ENCODE measurements around the gene CDKN2B-AS1. TPM values are rescaled to one million over a fixed set of nuclear protein-coding genes. Genes with fewer than 3 reads are reported as not detected.
"Not testable (repeated sequence)": the region's sequence is repeated elsewhere in the genome, so short reads cannot be mapped to it uniquely, and the experiment has no call there.

CDKN2B-AS1 gene
- total RNA-seq (2.2 TPM), polyA plus RNA-seq (0.22 TPM)

DNA sequence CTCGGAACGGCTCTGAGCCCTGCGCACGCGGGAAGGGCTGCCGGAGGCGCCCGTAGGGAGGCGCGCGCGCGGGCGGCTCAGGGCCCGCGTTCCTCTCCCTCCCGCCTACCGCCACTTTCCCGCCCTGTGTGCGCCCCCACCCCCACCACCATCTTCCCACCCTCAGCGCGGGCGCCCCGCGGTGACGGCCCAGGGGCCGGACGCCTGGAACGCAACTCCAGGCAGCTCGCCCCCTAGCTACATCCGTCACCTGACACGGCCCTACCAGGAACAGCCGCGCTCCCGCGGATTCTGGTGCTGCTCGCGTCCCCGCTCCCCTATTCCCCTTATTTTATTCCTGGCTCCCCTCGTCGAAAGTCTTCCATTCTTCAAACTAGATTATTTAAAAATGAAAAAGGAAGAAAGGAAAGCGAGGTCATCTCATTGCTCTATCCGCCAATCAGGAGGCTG is at the start of gene CDKN2B-AS1:
CDKN2B-AS1 (plus strand) TSS at position 236 of the 450 bp plus-strand sequence.
- under 1% methylated on average over 43 of the region's 43 CpGs for WGBS
- Histone ChIP-seq H3K4me1 (ENCODE audit: insufficient read depth) (no peaks in the 10 kb centered on the region), H3K36me3 (ENCODE audit: insufficient read depth) (no peaks in the 10 kb centered on the region), H3K4me3 (ENCODE audit: low read depth, low read length) (peak within 1 kb of the TSS; percentile 87), H3K27ac (ENCODE audit: low read depth) (peak within 1 kb of the TSS; percentile 85)
- DNase-seq (ENCODE audit: extremely low spot score): no peak

DNA sequence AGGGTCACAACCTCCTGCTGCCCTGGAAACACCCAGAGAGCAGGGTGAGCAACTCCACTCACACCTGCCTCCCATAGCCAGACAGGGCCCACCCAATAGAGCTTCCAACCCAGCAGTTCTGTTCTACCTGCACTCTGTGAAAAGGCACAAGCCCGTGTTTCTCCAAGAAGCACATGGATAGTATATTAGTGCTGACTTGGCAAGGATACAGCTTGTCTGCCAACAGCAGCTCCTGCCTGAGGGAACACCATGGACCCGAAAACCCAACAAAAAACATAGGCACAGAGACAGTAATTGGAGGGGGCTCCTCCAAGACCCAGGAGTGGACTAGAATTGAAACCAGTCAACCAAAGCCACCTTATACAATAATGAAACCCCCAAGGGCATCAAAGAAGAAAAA is 49.0 kb upstream of the CDKN2B-AS1 start:
- no peak for DNase-seq (ENCODE audit: extremely low spot score)
- H3K27ac ChIP-seq (ENCODE audit: low read depth): no peak overlapping the region
- 89% methylated on average over 2 of the region's 2 CpGs for WGBS
- no peaks in the 10 kb centered on the region for H3K4me1 ChIP-seq (ENCODE audit: insufficient read depth)
- H3K36me3 ChIP-seq (ENCODE audit: insufficient read depth): no peaks in the 10 kb centered on the region
- H3K4me3 ChIP-seq (ENCODE audit: low read depth, low read length): no peak overlapping the region

DNA sequence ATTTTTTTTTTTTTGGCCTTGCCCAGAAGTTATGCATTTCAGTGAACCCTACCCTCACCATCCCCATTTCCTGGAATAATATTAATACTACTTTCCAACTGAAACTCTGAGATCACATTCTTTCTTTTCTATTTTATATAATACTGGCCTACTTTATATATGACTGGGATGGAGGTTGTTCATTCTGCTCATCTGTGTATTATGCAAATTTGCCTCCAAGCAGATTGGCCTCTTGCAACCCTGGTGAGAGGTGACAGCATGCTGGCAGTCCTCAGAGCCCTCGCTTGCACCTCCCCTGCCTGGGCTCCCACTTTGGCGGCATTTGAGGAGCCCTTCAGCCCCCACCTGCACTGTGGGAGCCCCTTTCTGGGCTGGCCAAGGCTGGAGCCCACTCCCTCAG is 35.8 kb upstream of the CDKN2B-AS1 start:
- no peak overlapping the region for H3K27ac ChIP-seq (ENCODE audit: low read depth)
- no peak overlapping the region for H3K4me3 ChIP-seq (ENCODE audit: low read depth, low read length)
- WGBS: 84% methylated on average over 2 of the region's 2 CpGs
- H3K36me3 ChIP-seq (ENCODE audit: insufficient read depth): no peaks in the 10 kb centered on the region
- no peak for DNase-seq (ENCODE audit: extremely low spot score)
- no peaks in the 10 kb centered on the region for H3K4me1 ChIP-seq (ENCODE audit: insufficient read depth)

DNA sequence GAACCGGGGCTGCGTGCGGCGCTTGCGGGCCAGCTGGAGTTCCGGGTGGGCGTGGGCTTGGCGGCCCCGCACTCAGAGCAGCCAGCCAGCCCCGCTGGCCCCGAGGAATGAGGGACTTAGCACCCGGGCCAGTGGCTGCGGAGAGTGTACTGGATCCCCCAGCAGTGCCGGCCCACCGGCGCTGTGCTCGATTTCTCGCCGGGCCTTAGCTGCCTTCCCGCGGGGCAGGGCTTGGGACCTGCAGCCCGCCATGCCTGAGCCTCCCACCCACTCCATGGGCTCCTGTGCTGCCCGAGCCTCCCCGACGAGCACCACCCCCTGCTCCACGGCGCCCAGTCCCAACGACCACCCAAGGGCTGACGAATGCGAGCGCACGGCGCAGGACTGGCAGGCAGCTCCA is 35.3 kb upstream of the CDKN2B-AS1 start:
- 93% methylated on average over 27 of the region's 33 CpGs for WGBS
- not testable (repeated sequence) for DNase-seq (ENCODE audit: extremely low spot score); H3K4me1 ChIP-seq (ENCODE audit: insufficient read depth); H3K4me3 ChIP-seq (ENCODE audit: low read depth, low read length); H3K27ac ChIP-seq (ENCODE audit: low read depth); H3K36me3 ChIP-seq (ENCODE audit: insufficient read depth)

DNA sequence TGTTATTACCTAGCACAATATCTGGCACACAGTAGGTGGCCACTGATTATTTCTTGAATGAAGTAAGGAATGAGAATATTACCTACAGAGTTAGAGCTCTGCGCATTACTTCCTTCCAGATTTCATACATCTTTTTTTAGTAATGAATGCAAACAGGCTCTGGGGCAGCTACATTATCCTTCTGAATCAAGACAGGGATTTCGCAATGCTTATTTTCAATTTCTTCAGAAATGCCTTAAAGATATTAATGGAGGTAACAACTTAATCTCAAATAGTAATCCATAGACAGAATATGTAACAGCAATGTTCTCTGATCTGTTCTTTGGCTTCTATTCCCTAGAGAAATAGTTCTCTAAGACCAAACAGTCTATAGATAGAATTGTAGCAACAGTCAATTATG is 33.0 kb upstream of the CDKN2B-AS1 start:
- H3K4me1 ChIP-seq (ENCODE audit: insufficient read depth): no peaks in the 10 kb centered on the region
- no peak overlapping the region for H3K27ac ChIP-seq (ENCODE audit: low read depth)
- H3K36me3 ChIP-seq (ENCODE audit: insufficient read depth): no peaks in the 10 kb centered on the region
- no peak for DNase-seq (ENCODE audit: extremely low spot score)
- no peak overlapping the region for H3K4me3 ChIP-seq (ENCODE audit: low read depth, low read length)
- 92% methylated on average over 2 of the region's 2 CpGs for whole genome bisulfite sequencing

DNA sequence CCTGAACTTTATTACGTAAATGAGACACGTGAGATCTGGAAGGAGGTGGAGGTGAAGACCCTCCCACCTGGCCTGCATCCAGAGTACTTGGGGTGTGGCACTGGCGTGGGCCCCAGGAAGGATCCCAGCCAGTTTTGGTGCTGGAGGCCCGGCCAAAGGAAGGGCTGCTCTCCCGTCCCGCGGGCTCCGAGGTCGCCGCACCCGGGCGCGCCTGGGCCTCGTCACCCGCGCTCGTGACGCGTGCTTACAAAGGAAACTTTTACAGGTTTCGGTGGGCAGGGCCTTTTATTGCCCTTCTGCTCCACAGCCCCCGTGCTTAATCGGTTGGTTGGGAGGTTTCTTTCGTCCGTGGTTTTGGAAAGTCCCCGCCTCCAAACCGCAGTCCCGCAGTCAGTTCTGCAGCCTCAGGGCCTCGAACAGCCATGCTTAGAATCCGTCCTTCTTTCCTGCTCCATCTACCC is 29.6 kb upstream of the CDKN2B-AS1 start:
- Histone ChIP-seq H3K4me1 (ENCODE audit: insufficient read depth) (no peaks in the 10 kb centered on the region), H3K27ac (ENCODE audit: low read depth) (no peak overlapping the region), H3K4me3 (ENCODE audit: low read depth, low read length) (peak overlapping the region; percentile 14), H3K36me3 (ENCODE audit: insufficient read depth) (no peaks in the 10 kb centered on the region)
- 1% methylated on average over 29 of the region's 29 CpGs for WGBS
- DNase-seq (ENCODE audit: extremely low spot score): no peak

DNA sequence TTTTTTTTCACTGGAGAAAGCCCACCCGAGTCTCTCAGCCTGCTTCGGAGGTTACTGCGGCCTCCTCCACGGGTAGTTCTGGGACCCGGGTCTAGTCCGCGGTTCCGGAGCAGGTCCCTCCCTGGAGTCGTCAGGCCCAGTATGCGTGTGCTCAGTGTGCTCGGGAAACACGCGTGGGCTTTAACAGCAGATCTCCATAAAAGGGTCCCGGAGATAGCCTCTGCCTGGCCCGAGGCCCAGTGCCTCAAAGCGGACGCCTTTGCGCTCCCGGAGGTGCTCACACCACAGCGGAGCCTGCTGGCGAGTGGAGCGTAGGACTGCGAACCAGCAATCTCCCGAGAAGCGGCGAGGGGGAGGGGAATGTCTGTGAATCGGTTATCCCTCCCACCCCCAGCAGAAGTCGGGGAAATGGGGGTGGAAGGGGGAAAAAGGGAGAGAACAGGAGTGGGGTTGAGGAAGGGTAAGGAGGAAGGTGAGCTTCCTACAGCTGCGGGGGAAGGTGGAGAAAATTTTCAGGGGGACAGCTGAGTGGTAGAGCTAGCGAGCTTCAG is 29.1 kb upstream of the CDKN2B-AS1 start:
- no peaks in the 10 kb centered on the region for H3K4me1 ChIP-seq (ENCODE audit: insufficient read depth)
- no peak overlapping the region for H3K27ac ChIP-seq (ENCODE audit: low read depth)
- no peaks in the 10 kb centered on the region for H3K36me3 ChIP-seq (ENCODE audit: insufficient read depth)
- DNase-seq (ENCODE audit: extremely low spot score): no peak
- WGBS: 2% methylated on average over 30 of the region's 30 CpGs
- H3K4me3 ChIP-seq (ENCODE audit: low read depth, low read length): peak overlapping the region; percentile 14

DNA sequence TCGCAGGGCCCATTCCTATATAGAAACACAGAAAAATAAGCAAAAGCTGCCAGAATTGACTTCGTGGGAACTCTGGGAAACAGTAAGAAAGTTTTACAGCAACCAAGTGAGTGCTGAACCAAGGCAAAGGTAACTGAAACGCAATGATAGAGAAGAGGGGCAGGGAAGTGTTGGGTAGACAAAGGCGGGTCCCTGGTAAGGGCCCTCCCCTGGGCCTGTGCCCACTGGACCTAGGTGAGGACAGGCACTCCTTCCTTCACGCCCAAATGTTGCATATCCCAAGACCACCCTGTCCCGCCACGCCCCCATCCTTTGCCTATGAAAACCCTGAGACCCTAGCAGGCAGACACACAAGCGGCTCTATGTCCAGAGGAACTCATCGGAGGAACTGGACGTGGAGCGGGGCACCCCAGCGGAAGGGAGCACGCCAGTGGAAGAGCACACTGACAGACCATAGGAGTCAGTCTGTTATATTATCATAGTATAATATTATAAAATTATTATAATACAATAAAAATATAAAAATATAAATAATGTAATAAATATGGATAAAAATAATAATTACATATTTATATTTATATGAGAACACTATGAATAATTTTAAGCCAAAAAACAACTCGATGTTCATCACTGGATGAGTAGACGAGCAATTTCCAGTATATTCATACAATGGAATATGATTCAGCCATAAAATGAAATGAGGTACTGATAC is 28.3 kb upstream of the CDKN2B-AS1 start:
- WGBS: 13% methylated on average over 15 of the region's 15 CpGs
- no peak for DNase-seq (ENCODE audit: extremely low spot score)
- H3K4me1 ChIP-seq (ENCODE audit: insufficient read depth): no peaks in the 10 kb centered on the region
- no peak overlapping the region for H3K4me3 ChIP-seq (ENCODE audit: low read depth, low read length)
- H3K36me3 ChIP-seq (ENCODE audit: insufficient read depth): no peaks in the 10 kb centered on the region
- no peak overlapping the region for H3K27ac ChIP-seq (ENCODE audit: low read depth)

DNA sequence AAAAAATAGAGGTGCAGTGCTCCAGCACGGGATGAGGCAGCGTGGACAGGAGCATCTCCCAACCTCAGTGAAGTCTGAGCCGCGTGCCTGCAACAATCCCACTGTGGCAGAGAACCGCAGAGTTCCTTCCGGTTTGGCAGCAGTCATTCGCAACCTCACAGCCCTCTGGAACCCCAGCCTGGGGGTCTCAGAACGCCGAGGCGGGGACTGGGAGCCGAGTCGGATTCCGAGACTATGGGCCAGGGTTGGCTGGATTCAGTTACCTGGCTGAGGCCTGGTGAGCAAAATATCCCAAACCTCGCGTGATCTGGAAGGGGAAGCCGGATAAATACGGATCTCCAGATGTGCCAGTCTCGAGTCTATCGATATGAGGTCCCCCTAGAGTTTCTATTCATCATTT is 27.4 kb upstream of the CDKN2B-AS1 start:
- no peak overlapping the region for H3K4me3 ChIP-seq (ENCODE audit: low read depth, low read length)
- 10% methylated on average over 19 of the region's 19 CpGs for WGBS
- H3K27ac ChIP-seq (ENCODE audit: low read depth): no peak overlapping the region
- H3K36me3 ChIP-seq (ENCODE audit: insufficient read depth): no peaks in the 10 kb centered on the region
- no peaks in the 10 kb centered on the region for H3K4me1 ChIP-seq (ENCODE audit: insufficient read depth)
- DNase-seq (ENCODE audit: extremely low spot score): no peak

DNA sequence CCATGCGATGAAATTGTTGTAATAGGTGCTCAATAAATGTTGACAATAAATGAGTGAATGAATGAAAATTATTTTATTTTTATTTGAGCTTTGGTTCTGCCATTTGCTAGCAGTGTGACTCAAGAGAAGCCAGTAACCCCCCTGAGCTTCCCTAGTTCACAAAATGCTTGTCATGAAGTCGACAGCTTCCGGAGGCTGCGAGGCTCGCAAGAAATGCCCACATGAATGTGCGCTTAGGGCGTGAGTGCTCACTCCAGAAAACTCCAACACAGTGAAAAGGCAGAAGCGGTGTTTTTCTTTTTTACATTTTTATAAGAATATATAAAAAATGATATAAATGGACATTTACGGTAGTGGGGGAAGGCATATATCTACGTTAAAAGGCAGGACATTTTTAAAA is 26.9 kb upstream of the CDKN2B-AS1 start:
- no peaks in the 10 kb centered on the region for H3K4me1 ChIP-seq (ENCODE audit: insufficient read depth)
- 26% methylated on average over 10 of the region's 10 CpGs for WGBS
- no peak overlapping the region for H3K4me3 ChIP-seq (ENCODE audit: low read depth, low read length)
- no peaks in the 10 kb centered on the region for H3K36me3 ChIP-seq (ENCODE audit: insufficient read depth)
- no peak overlapping the region for H3K27ac ChIP-seq (ENCODE audit: low read depth)
- DNase-seq (ENCODE audit: extremely low spot score): no peak

DNA sequence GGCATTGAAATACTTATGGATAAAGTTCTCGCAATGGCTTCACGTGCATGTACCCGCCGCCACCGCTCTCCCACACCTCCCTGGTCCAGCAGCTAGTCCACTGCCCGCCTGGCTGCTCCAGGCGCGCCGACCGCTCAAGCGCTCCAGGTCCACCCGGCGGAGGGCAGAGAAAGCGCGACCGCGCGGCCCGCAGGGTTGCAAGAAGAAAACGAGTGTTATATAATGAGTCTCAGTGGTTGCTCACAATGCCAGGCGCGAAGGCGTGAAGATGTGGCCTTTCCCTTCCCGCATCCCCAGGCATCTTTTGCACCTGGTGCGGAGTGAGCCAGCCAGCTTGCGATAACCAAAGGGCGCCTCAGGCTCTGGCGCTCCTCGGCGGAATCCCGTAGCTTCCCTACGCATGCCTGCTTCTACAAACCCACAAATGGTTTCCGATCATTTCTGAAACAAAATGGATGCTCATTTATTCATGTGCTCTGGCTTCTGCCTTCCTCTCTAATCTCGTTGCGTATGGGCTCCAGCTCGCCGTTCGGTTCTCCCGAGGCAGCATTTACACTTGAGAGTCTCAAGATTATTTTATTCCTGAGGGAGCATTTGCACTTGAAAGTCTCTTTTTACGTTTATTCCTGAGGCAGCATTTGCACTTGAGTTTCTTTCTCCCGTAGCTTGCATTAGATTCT is 26.1 kb upstream of the CDKN2B-AS1 start:
- Histone ChIP-seq H3K36me3 (ENCODE audit: insufficient read depth) (no peaks in the 10 kb centered on the region), H3K4me3 (ENCODE audit: low read depth, low read length) (no peak overlapping the region), H3K27ac (ENCODE audit: low read depth) (no peak overlapping the region), H3K4me1 (ENCODE audit: insufficient read depth) (no peaks in the 10 kb centered on the region)
- WGBS: 6% methylated on average over 41 of the region's 41 CpGs
- DNase-seq (ENCODE audit: extremely low spot score): no peak

DNA sequence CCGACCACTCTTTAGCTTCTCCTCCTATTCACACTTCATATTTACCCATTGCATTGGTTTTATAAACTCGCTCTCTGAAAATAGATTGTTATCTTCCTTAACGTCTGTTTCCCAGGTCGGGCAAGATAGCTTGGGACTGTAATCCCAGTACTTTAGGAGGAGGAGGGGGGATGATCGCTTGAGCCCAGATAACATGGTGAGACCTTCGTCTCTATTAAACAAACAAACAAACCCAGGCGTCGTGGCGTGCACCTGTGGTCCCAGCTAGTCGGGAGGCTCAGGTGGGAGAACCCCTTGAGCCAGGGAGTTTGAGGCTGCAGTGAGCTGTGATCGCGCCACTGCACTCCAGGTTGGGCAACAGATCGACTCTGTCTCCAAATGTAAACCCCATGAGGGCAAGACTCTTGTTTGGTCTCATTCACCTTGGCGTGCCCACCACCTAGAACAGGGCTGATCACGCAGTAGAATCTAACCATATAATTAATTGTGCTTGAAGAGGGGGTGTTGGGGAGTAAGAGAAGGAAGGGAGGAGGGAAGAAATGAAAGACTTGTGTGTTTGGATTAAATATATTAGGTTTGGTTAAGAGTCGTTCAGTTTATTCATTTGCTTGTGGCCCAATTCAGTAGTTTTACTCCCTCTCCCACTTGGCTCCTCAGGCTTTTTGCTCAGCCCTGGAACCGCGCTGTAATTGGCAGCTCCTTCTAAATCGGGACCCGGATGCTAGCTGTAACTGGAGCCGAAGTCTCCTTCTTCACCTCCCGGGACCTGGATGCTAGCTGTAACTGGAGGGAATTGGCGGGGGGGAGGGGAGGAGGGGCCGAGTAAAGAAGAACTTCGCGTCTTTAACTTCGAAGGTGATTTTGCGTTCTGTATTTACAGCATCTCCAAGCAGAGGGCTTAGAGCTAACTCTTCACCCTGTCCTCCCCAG is 25.3 kb upstream of the CDKN2B-AS1 start:
- DNase-seq (ENCODE audit: extremely low spot score): no peak
- Histone ChIP-seq H3K27ac (ENCODE audit: low read depth) (no peak overlapping the region), H3K4me1 (ENCODE audit: insufficient read depth) (no peaks in the 10 kb centered on the region), H3K4me3 (ENCODE audit: low read depth, low read length) (no peak overlapping the region), H3K36me3 (ENCODE audit: insufficient read depth) (no peaks in the 10 kb centered on the region)
- 8% methylated on average over 28 of the region's 28 CpGs for WGBS

All from urinary bladder (tissue), 4 donors.